H9 (cell line): ENCODE data around the gene NT5C. TPM values are rescaled to one million over a fixed set of nuclear protein-coding genes. Genes with fewer than 3 reads are reported as not detected.

Source experiments
- DNase-seq: peaks from one replicate; pipeline ENCODE4 v3.0.0-alpha.2; 2017
- H2AFZ ChIP-seq: one replicate; pipeline ENCODE4 v1.6.1; 2013; ENCODE audit warnings: mild to moderate bottlenecking, low read length, control low read depth, moderate library complexity
- H2AK5ac ChIP-seq: 2 replicates; pipeline ENCODE4 v1.6.1; 2013; ENCODE audit warnings: low read length, control low read depth, mixed read lengths; ENCODE audit not compliant: insufficient read length
- H2BK120ac ChIP-seq: one replicate; pipeline ENCODE4 v1.6.1; 2013; ENCODE audit warnings: low read depth, mild to moderate bottlenecking, low read length, control low read depth, inconsistent platforms; ENCODE audit not compliant: poor library complexity, severe bottlenecking
- H2BK12ac ChIP-seq: 2 replicates; pipeline ENCODE4 v1.6.1; 2013; ENCODE audit warnings: low read length, control low read depth, mixed read lengths, low read depth; ENCODE audit not compliant: insufficient read length
- H2BK15ac ChIP-seq: 2 replicates; pipeline ENCODE4 v1.6.1; 2013; ENCODE audit warnings: low read depth, low read length, control low read depth
- H2BK20ac ChIP-seq: one replicate; pipeline ENCODE4 v1.6.1; 2013; ENCODE audit warnings: low read depth, mild to moderate bottlenecking, low read length, control low read depth, inconsistent platforms; ENCODE audit not compliant: poor library complexity, severe bottlenecking
- H2BK5ac ChIP-seq: 2 replicates; pipeline ENCODE4 v1.6.1; 2013; ENCODE audit warnings: low read length, control low read depth, mixed read lengths; ENCODE audit not compliant: insufficient read length
- H3K14ac ChIP-seq: 2 replicates; pipeline ENCODE4 v1.6.1; 2013; ENCODE audit warnings: low read length, control low read depth; ENCODE audit not compliant: insufficient read depth
- H3K18ac ChIP-seq: 2 replicates; pipeline ENCODE4 v1.6.1; 2013; ENCODE audit warnings: low read depth, mild to moderate bottlenecking, mixed read lengths, low read length, control low read depth; ENCODE audit not compliant: insufficient read length
- H3K23ac ChIP-seq: 2 replicates; pipeline ENCODE4 v1.6.1; 2013; ENCODE audit warnings: low read length, control low read depth, mixed read lengths, low read depth; ENCODE audit not compliant: insufficient read length
- H3K23me2 ChIP-seq: 2 replicates; pipeline ENCODE4 v1.6.1; 2013; ENCODE audit warnings: low read depth, mild to moderate bottlenecking, mixed read lengths, low read length, control low read depth; ENCODE audit not compliant: insufficient read length, poor library complexity, severe bottlenecking
- H3K27ac ChIP-seq: 2 replicates; pipeline ENCODE4 v1.5.1; 2013; ENCODE audit warnings: low read length, control low read depth, mixed read lengths, low read depth; ENCODE audit not compliant: insufficient read length
- H3K27me3 ChIP-seq: 2 replicates; pipeline ENCODE4 v1.6.1; 2013; ENCODE audit warnings: low read length, control low read depth, inconsistent platforms; ENCODE audit not compliant: insufficient read depth
- H3K4ac ChIP-seq: 2 replicates; pipeline ENCODE4 v1.6.1; 2013; ENCODE audit warnings: low read depth, mild to moderate bottlenecking, control low read depth, inconsistent platforms, low read length, moderate library complexity
- H3K4me1 ChIP-seq: 2 replicates; pipeline ENCODE4 v1.6.1; 2013; ENCODE audit warnings: low read length, control low read depth, inconsistent platforms; ENCODE audit not compliant: insufficient read depth
- H3K4me2 ChIP-seq: 2 replicates; pipeline ENCODE4 v1.6.1; 2013; ENCODE audit warnings: low read length, control low read depth, mixed read lengths; ENCODE audit not compliant: insufficient read length, insufficient read depth
- H3K56ac ChIP-seq: 2 replicates; pipeline ENCODE4 v1.6.1; 2013; ENCODE audit warnings: low read depth, mild to moderate bottlenecking, mixed read lengths, low read length, control low read depth; ENCODE audit not compliant: insufficient read length
- H3K79me1 ChIP-seq: 2 replicates; pipeline ENCODE4 v1.6.1; 2013; ENCODE audit warnings: low read depth, mild to moderate bottlenecking, moderate library complexity, low read length, control low read depth, inconsistent platforms; ENCODE audit not compliant: insufficient read depth, poor library complexity, severe bottlenecking
- H3K79me2 ChIP-seq: 2 replicates; pipeline ENCODE4 v1.6.1; 2013; ENCODE audit warnings: low read length, control low read depth, inconsistent platforms; ENCODE audit not compliant: insufficient read depth
- H3K9ac ChIP-seq: 2 replicates; pipeline ENCODE4 v1.6.1; 2013; ENCODE audit warnings: low read length, control low read depth, mixed read lengths; ENCODE audit not compliant: insufficient read length; ENCODE audit errors: extremely low read depth
- H3K9me3 ChIP-seq: one replicate; pipeline ENCODE4 v1.6.1; 2013; ENCODE audit warnings: low read depth, low read length, inconsistent platforms; ENCODE audit not compliant: control insufficient read depth
- H3T11ph ChIP-seq: one replicate; pipeline ENCODE4 v1.6.1; 2013; ENCODE audit warnings: mild to moderate bottlenecking, low read length, control low read depth, inconsistent platforms
- H4K20me1 ChIP-seq: one replicate; pipeline ENCODE4 v1.6.1; 2013; ENCODE audit not compliant: control insufficient read depth, insufficient read length, insufficient read depth
- H4K5ac ChIP-seq: 2 replicates; pipeline ENCODE4 v1.6.1; 2013; ENCODE audit warnings: low read depth, mild to moderate bottlenecking, mixed read lengths, low read length, control low read depth; ENCODE audit not compliant: insufficient read length
- H4K8ac ChIP-seq: replicated peaks from 2 replicates; pipeline ENCODE4 v1.6.1; 2013; ENCODE audit warnings: low read length, control low read depth, mixed read lengths, low read depth; ENCODE audit not compliant: insufficient read length
- H4K91ac ChIP-seq: 2 replicates; pipeline ENCODE4 v1.6.1; 2013; ENCODE audit warnings: low read depth, mild to moderate bottlenecking, moderate library complexity, mixed read lengths, low read length, control low read depth; ENCODE audit not compliant: insufficient read length
- H3K27ac Mint-ChIP-seq, 3 experiments: 2 replicates in 2 of 3; 3 replicates in 1 of 3; pipeline ENCODE4 v1.8.0; 2020 to 2021; ENCODE audit warnings: mixed read lengths in 3 of 3, mild to moderate bottlenecking in 1 of 3, moderate library complexity in 1 of 3
- H3K27me3 Mint-ChIP-seq: 2 replicates; pipeline ENCODE4 v1.8.0; 2021; ENCODE audit warnings: low read depth, mild to moderate bottlenecking, moderate library complexity, mixed read lengths
- H3K36me3 Mint-ChIP-seq, 3 experiments: 2 replicates in 2 of 3; 3 replicates in 1 of 3; pipeline ENCODE4 v1.8.0; 2020 to 2021; ENCODE audit warnings: low read depth in 3 of 3, mixed read lengths in 3 of 3; ENCODE audit not compliant: insufficient read depth in 1 of 3
- H3K4me1 Mint-ChIP-seq, 2 experiments: 2 replicates each; pipeline ENCODE4 v1.8.0; 2020; ENCODE audit warnings: mixed read lengths in 2 of 2
- H3K4me3 Mint-ChIP-seq, 2 experiments: 2 replicates in 1 of 2; 3 replicates in 1 of 2; pipeline ENCODE4 v1.8.0; 2020 to 2021; ENCODE audit warnings: mild to moderate bottlenecking in 2 of 2, mixed read lengths in 2 of 2, moderate library complexity in 1 of 2
- H3K9me3 Mint-ChIP-seq, 2 experiments: 2 replicates in 1 of 2; 3 replicates in 1 of 2; pipeline ENCODE4 v1.8.0; 2020; ENCODE audit warnings: mild to moderate bottlenecking in 2 of 2, mixed read lengths in 2 of 2, moderate library complexity in 1 of 2
- CTCF ChIP-seq: fragments of 200-600 bp; sonication (generic); conservative IDR thresholded peaks from 3 replicates; pipeline ENCODE4 v1.8.0; 2021; ENCODE audit warnings: antibody characterized with exemption, mild to moderate bottlenecking
- WGBS: extraction: QIAGEN DNeasy Blood & Tissue Kit; methylation state at CpG from one replicate; pipeline ENCODE4 v1.1.7; 2013; ENCODE audit warnings: missing lambda C conversion rate, low lambda C conversion rate, mixed read lengths; ENCODE audit not compliant: insufficient read length; ENCODE audit errors: extremely low coverage; 5-methylcytosine and 5-hydroxymethylcytosine counted together
- total RNA-seq: library from RNA; stranded (reverse); gene quantifications from 2 replicates; pipeline ENCODE4 v1.2.1, GENCODE V29; 2021

The NT5C gene
- total RNA-seq, 1 experiment from 2014 or later, result 77.7 TPM

GRCh38 chr17:75155191-75155601 lies 23.7 kb upstream of the NT5C start:
- no peaks in the 10 kb centered on the region for H3K4me1 ChIP-seq

More at GRCh38 chr17:75155191-75155601, 23.7 kb upstream of the NT5C start:
- Histone ChIP-seq H2BK15ac (no peak overlapping the region), H3K14ac (no peak overlapping the region), H4K8ac (no peak overlapping the region), H2BK5ac (no peak overlapping the region), H2AK5ac (no peak overlapping the region), H3K4me2 (peak overlapping the region; percentile 57), H2BK12ac (no peak overlapping the region), H3K9ac (no peak overlapping the region), H4K5ac (no peak overlapping the region), H3K23me2 (peaks cover 8% of the 10 kb centered on the region), H2BK120ac (no peak overlapping the region), H3K27ac (peak overlapping the region; percentile 20), H3K9me3 (no peaks in the 10 kb centered on the region), H3K18ac (no peak overlapping the region), H3K4ac (no peak overlapping the region), H3T11ph (no peak overlapping the region), H4K20me1 (no peaks in the 10 kb centered on the region), H3K56ac (no peak overlapping the region), H2BK20ac (no peak overlapping the region), H4K91ac (no peak overlapping the region), H3K79me1 (no peaks in the 10 kb centered on the region), H2AFZ (no peak overlapping the region), H3K79me2 (peaks cover 31% of the 10 kb centered on the region), H3K23ac (no peak overlapping the region), H3K27me3 (no peaks in the 10 kb centered on the region)
- Mint-ChIP-seq H3K4me1 (peaks cover 24 to 39% of the 10 kb centered on the region in 2 experiments), H3K27me3 (peaks cover 2% of the 10 kb centered on the region; the same call in 1 of the 2 replicates), H3K4me3 (peak overlapping the region; percentile 90 to 94), H3K36me3 (peaks cover 11 to 27% (median 13%) of the 10 kb centered on the region in 3 experiments), H3K27ac (peak overlapping the region; percentile 15 to 89 (median 46); a peak in 4 of 7 replicates), H3K9me3 (peaks cover 0 to 8% of the 10 kb centered on the region in 2 experiments; a peak in 2 of 5 replicates)
- no CpG with 5 or more reads among the region's 3 CpGs for WGBS
- no peak for TF ChIP-seq CTCF
- peak; percentile 46 for DNase-seq
